CD4-positive, alpha-beta T cell (primary cell): ENCODE results near the gene GALNT11. TPM values are rescaled to one million over a fixed set of nuclear protein-coding genes. Genes with fewer than 3 reads are reported as not detected.

Experiments
- ATAC-seq: fragments of 200-7000 bp; cut with Tn5 transposase; one replicate; pipeline ENCODE4 v1.10.0; 2022; ENCODE audit warnings: mild to moderate bottlenecking; ENCODE audit not compliant: poor library complexity
- CTCF ChIA-PET: fragments of 350-600 bp; sonication (Branson Sonifier 250); formaldehyde crosslinking; loops from one replicate; lab custom pipeline; 2021; ENCODE audit warnings: antibody characterized with exemption, inconsistent platforms; lab: Charles Lee
- POLR2A ChIA-PET: fragments of 350-600 bp; sonication (Branson Sonifier 250); formaldehyde crosslinking; loops from one replicate; lab custom pipeline; 2021; ENCODE audit warnings: antibody characterized with exemption, inconsistent platforms; lab: Charles Lee
- DNase-seq, 14 experiments: peaks; one replicate each; pipeline ENCODE4 v3.0.0-alpha.2; 2013 to 2020; ENCODE audit warnings: mixed read lengths in 2 of 14
- H3K27ac ChIP-seq, 2 donors: one replicate each; pipeline versions ENCODE4 v1.5.1 to v1.7.0; 2013; ENCODE audit warnings: low read length in 2 of 2, low read depth in 1 of 2, mild to moderate bottlenecking in 1 of 2
- H3K27me3 ChIP-seq, 2 experiments: 1 replicate in 1 of 2; 2 replicates in 1 of 2; pipeline versions ENCODE4 v1.6.1 to v1.7.0; 2013; ENCODE audit warnings: low read length in 2 of 2, control low read depth in 1 of 2, mild to moderate bottlenecking in 1 of 2, moderate library complexity in 1 of 2; ENCODE audit not compliant: insufficient read depth in 2 of 2, control insufficient read depth in 1 of 2
- H3K36me3 ChIP-seq: one replicate; pipeline ENCODE4 v1.6.1; 2013; ENCODE audit warnings: low read length, control low read depth; ENCODE audit not compliant: insufficient read depth
- H3K4me1 ChIP-seq: one replicate; pipeline ENCODE4 v1.6.1; 2013; ENCODE audit warnings: low read length, control low read depth; ENCODE audit not compliant: insufficient read depth
- H3K4me3 ChIP-seq: one replicate; pipeline ENCODE4 v1.5.1; 2013; ENCODE audit warnings: mild to moderate bottlenecking, low read length, moderate library complexity
- H3K9me3 ChIP-seq, 2 experiments: 1 replicate in 1 of 2; 2 replicates in 1 of 2; pipeline versions ENCODE4 v1.6.1 to v1.7.0; 2013; ENCODE audit warnings: low read length in 2 of 2, mild to moderate bottlenecking in 2 of 2, control low read depth in 1 of 2, moderate library complexity in 1 of 2; ENCODE audit not compliant: control insufficient read depth in 1 of 2, insufficient read depth in 1 of 2
- H3K27ac Mint-ChIP-seq: one replicate; pipeline ENCODE4 v1.8.0; 2020; ENCODE audit warnings: mixed read lengths
- H3K27me3 Mint-ChIP-seq: one replicate; pipeline ENCODE4 v1.8.0; 2021; ENCODE audit warnings: mixed read lengths
- H3K36me3 Mint-ChIP-seq: one replicate; pipeline ENCODE4 v1.8.0; 2021; ENCODE audit warnings: low read depth, mixed read lengths
- H3K4me1 Mint-ChIP-seq: one replicate; pipeline ENCODE4 v1.8.0; 2021; ENCODE audit warnings: low read depth, mixed read lengths
- H3K4me3 Mint-ChIP-seq: one replicate; pipeline ENCODE4 v1.8.0; 2020; ENCODE audit warnings: mild to moderate bottlenecking, mixed read lengths
- H3K9me3 Mint-ChIP-seq: one replicate; pipeline ENCODE4 v1.8.0; 2020; ENCODE audit warnings: mixed read lengths
- CTCF ChIP-seq: fragments of 200-600 bp; IDR thresholded peaks from one replicate; pipeline ENCODE4 v1.8.0; 2022; ENCODE audit warnings: antibody characterized with exemption, mild to moderate bottlenecking
- intact Hi-C, 2 experiments: fragments of 100-400 bp; cut with DNase I in 1 of 2; cut with micrococcal nuclease in 1 of 2; formaldehyde crosslinking; loops; one replicate each; pipeline versions ENCODE4 v1.15.1 to v1.9.0; 2023 to 2025; cut with DNase I, micrococcal nuclease
- total RNA-seq, 174 experiments: library from RNA in 2 of 174; stranded (reverse) in 2 of 174; gene quantifications; one replicate each; pipeline ENCODE4 v1.2.3 and lab custom pipeline; 2021 to 2026

GALNT11 gene
- total RNA-seq, 2 experiments from 2014 or later: 20.7 to 22.2 TPM

- DNase-seq (no peak), ATAC-seq (no peak)
- Mint-ChIP-seq H3K27me3 (no peaks in the 10 kb centered on the region), H3K27ac (no peak overlapping the region), H3K4me1 (peaks cover 10% of the 10 kb centered on the region), H3K9me3 (no peaks in the 10 kb centered on the region), H3K36me3 (peaks cover 79% of the 10 kb centered on the region), H3K4me3 (no peak overlapping the region)
- H3K36me3 ChIP-seq: peaks cover 20% of the 10 kb centered on the region
- H3K27ac ChIP-seq: no peak overlapping the region
- CTCF ChIA-PET: no interaction called here
- H3K27me3 ChIP-seq: no peaks in the 10 kb centered on the region
- POLR2A ChIA-PET: no interaction called here
- H3K9me3 ChIP-seq: no peaks in the 10 kb centered on the region
- TF ChIP-seq CTCF: no peak
- intact Hi-C loops: no loop called here
- no peak overlapping the region for H3K4me3 ChIP-seq
- H3K4me1 ChIP-seq: no peaks in the 10 kb centered on the region
These were observed 81.5 kb downstream of the GALNT11 start for GRCh38 chr7:152106990-152107389.

- H3K4me1 ChIP-seq: no peaks in the 10 kb centered on the region
- H3K27me3 ChIP-seq: no peaks in the 10 kb centered on the region
- no peak for TF ChIP-seq CTCF
- no peaks in the 10 kb centered on the region for H3K27me3 Mint-ChIP-seq
- ATAC-seq (no peak), DNase-seq (no peak)
- H3K9me3 Mint-ChIP-seq: no peaks in the 10 kb centered on the region
- no peak overlapping the region for H3K4me3 ChIP-seq
- H3K4me3 Mint-ChIP-seq: no peak overlapping the region
- peaks cover 81% of the 10 kb centered on the region for H3K36me3 Mint-ChIP-seq
- H3K36me3 ChIP-seq: peaks cover 19% of the 10 kb centered on the region
- ChIA-PET POLR2A (no interaction called here), CTCF (no interaction called here)
- H3K27ac Mint-ChIP-seq: no peak overlapping the region
- intact Hi-C loops: no loop called here
- H3K9me3 ChIP-seq: no peaks in the 10 kb centered on the region
- H3K27ac ChIP-seq: no peak overlapping the region
- peaks cover 10% of the 10 kb centered on the region for H3K4me1 Mint-ChIP-seq
These were observed 82.5 kb downstream of the GALNT11 start for GRCh38 chr7:152107945-152108344.

GRCh38 chr7:152108359-152108758, 82.9 kb downstream of the GALNT11 start:
- Mint-ChIP-seq H3K4me3 (no peak overlapping the region), H3K36me3 (peaks cover 84% of the 10 kb centered on the region), H3K27ac (no peak overlapping the region), H3K27me3 (no peaks in the 10 kb centered on the region), H3K4me1 (peaks cover 10% of the 10 kb centered on the region), H3K9me3 (no peaks in the 10 kb centered on the region)
- no peaks in the 10 kb centered on the region for H3K4me1 ChIP-seq
- intact Hi-C loops: no loop called here
- CTCF ChIA-PET: no interaction called here
- peaks cover 18% of the 10 kb centered on the region for H3K36me3 ChIP-seq
- H3K4me3 ChIP-seq: no peak overlapping the region
- DNase-seq: no peak
- no peak overlapping the region for H3K27ac ChIP-seq
- no peaks in the 10 kb centered on the region for H3K27me3 ChIP-seq
- no peaks in the 10 kb centered on the region for H3K9me3 ChIP-seq
- no peak for ATAC-seq
- TF ChIP-seq CTCF: no peak
- POLR2A ChIA-PET: no interaction called here
